Left renal cortex interstitium (tissue), 4 donors: ENCODE data around the gene CIC. TPM values are rescaled to one million over a fixed set of nuclear protein-coding genes. Genes with fewer than 3 reads are reported as not detected.

Experiments used
- DNase-seq, 4 donors: peaks; one replicate each; pipeline ENCODE4 v3.0.0-alpha.2; 2013; ENCODE audit warnings: low read depth in 4 of 4, low spot score in 2 of 4, missing footprints in 1 of 4
- polyA plus RNA-seq, 4 donors: library from polyadenylated mRNA; unstranded; fragments of 120-200 nt; gene quantifications; one replicate each; pipeline ENCODE4 v1.2.1, GENCODE V29; 2013; ENCODE audit not compliant: insufficient read length in 4 of 4

Gene CIC
- polyA plus RNA-seq, 4 donors: 35.5 to 77.9 (median 61.9) TPM

GRCh38 chr19:42285988-42286348, 16.9 kb downstream of the CIC start:
- DNase-seq: no peak

- no peak for DNase-seq
Measured at GRCh38 chr19:42286349-42287016, 17.4 kb downstream of the CIC start.

GRCh38 chr19:42287017-42287826, 18.2 kb downstream of the CIC start:
- DNase-seq: no peak

GRCh38 chr19:42287827-42288107, 18.7 kb downstream of the CIC start:
- DNase-seq: no peak

GRCh38 chr19:42288387-42288786, 19.3 kb downstream of the CIC start:
- no peak for DNase-seq

GRCh38 chr19:42288881-42289555, 20.0 kb downstream of the CIC start:
- DNase-seq: no peak

GRCh38 chr19:42289556-42290041, 20.5 kb downstream of the CIC start:
- no peak for DNase-seq

- DNase-seq: no peak
Measured at GRCh38 chr19:42290136-42290522, 21.1 kb downstream of the CIC start.

GRCh38 chr19:42290523-42291434, 21.7 kb downstream of the CIC start:
- DNase-seq: no peak

GRCh38 chr19:42291435-42291810, 22.4 kb downstream of the CIC start:
- DNase-seq: no peak

- no peak for DNase-seq
Measured at GRCh38 chr19:42292042-42292960, 23.2 kb downstream of the CIC start.

- DNase-seq: no peak
Measured at GRCh38 chr19:42292963-42293362, 23.9 kb downstream of the CIC start.

GRCh38 chr19:42293540-42293939, 24.5 kb downstream of the CIC start:
- no peak for DNase-seq

- no peak for DNase-seq
Measured at GRCh38 chr19:42293948-42294347, 24.9 kb downstream of the CIC start.

- DNase-seq: no peak
Measured at GRCh38 chr19:42294471-42295137, 25.6 kb downstream of the CIC start.

GRCh38 chr19:42295342-42295741, 26.3 kb downstream of the CIC start:
- DNase-seq: no peak

- DNase-seq: no peak
Measured at GRCh38 chr19:42295831-42296525, 26.9 kb downstream of the CIC start.

- no peak for DNase-seq
Measured at GRCh38 chr19:42297039-42297438, 28.0 kb downstream of the CIC start.
